ENCODE data around the gene PDCD4.

The PDCD4 gene

GRCh38 chr10:110872145-110872983 is 636 bp downstream of the PDCD4 start:
- DNase-seq, result peak; percentile 35 to 82 (median 67)
- intact Hi-C loops (cut with DNase I), result no loop called here

GRCh38 chr10:110872984-110873923 is 1.5 kb downstream of the PDCD4 start:
- no peak for DNase-seq
- intact Hi-C loops (cut with DNase I), result no loop called here

GRCh38 chr10:110873951-110874350 is 2.2 kb downstream of the PDCD4 start:
- intact Hi-C loops (cut with DNase I), result no loop called here
- DNase-seq, result no peak

- intact Hi-C loops (cut with DNase I), result no loop called here
- peak in 1 of 42 donors; percentile 22 for DNase-seq
Observed at GRCh38 chr10:110876000-110876399, 4.3 kb downstream of the PDCD4 start.

GRCh38 chr10:110876788-110877187 is 5.1 kb downstream of the PDCD4 start:
- DNase-seq, result no peak
- intact Hi-C loops (cut with DNase I), result no loop called here

- intact Hi-C loops (cut with DNase I), result no loop called here
- no peak for DNase-seq
Observed at GRCh38 chr10:110880012-110880411, 8.3 kb downstream of the PDCD4 start.

GRCh38 chr10:110881247-110881646 is 9.5 kb downstream of the PDCD4 start:
- DNase-seq, result no peak
- intact Hi-C loops (cut with DNase I), result no loop called here

GRCh38 chr10:110881905-110882304 is 10.2 kb downstream of the PDCD4 start:
- no peak for DNase-seq
- intact Hi-C loops (cut with DNase I), result no loop called here

- no peak for DNase-seq
- intact Hi-C loops (cut with DNase I), result no loop called here
Observed at GRCh38 chr10:110883924-110884323, 12.2 kb downstream of the PDCD4 start.

- intact Hi-C loops (cut with DNase I), result no loop called here
- no peak for DNase-seq
Observed at GRCh38 chr10:110885932-110886674, 14.4 kb downstream of the PDCD4 start.

- intact Hi-C loops (cut with DNase I), result no loop called here
- no peak for DNase-seq
Observed at GRCh38 chr10:110887560-110887959, 15.8 kb downstream of the PDCD4 start.

GRCh38 chr10:110892602-110893288 is 21.0 kb downstream of the PDCD4 start:
- intact Hi-C loops (cut with DNase I), result loop anchor here (5.0 to 10.0 kb wide), 2 partner anchors 85 to 148 kb away; no protein-coding TSS in a partner anchor
- DNase-seq, result no peak

GRCh38 chr10:110893559-110894179 is 21.9 kb downstream of the PDCD4 start:
- no peak for DNase-seq
- intact Hi-C loops (cut with DNase I), result loop anchor here (5.0 to 10.0 kb wide), 2 partner anchors 86 to 149 kb away; no protein-coding TSS in a partner anchor

- intact Hi-C loops (cut with DNase I), result loop anchor here (10.0 kb wide), 1 partner anchor 152 kb away; no protein-coding TSS in a partner anchor
- DNase-seq, result no peak
Observed at GRCh38 chr10:110897184-110897583, 25.5 kb downstream of the PDCD4 start.

- no peak for DNase-seq
- intact Hi-C loops (cut with DNase I), result loop anchor here (10.0 kb wide), 1 partner anchor 154 kb away; no protein-coding TSS in a partner anchor
Observed at GRCh38 chr10:110898391-110898790, 26.7 kb downstream of the PDCD4 start.

GRCh38 chr10:110900983-110901382 is 29.3 kb downstream of the PDCD4 start:
- intact Hi-C loops (cut with DNase I), result no loop called here
- DNase-seq, result no peak

- peak in 19 of 42 donors; percentile 8 to 70 (median 30) for DNase-seq
- intact Hi-C loops (cut with DNase I), result no loop called here
Observed at GRCh38 chr10:110901954-110902819, 30.5 kb downstream of the PDCD4 start.

Measured in head of caudate nucleus (tissue), 42 donors.